Superior temporal gyrus (tissue), 1 donor: Measurements from ENCODE around the gene CAPZA1.

Experiments used
- DNase-seq: peaks from one replicate; pipeline ENCODE4 v3.0.0-alpha.2; 2016; ENCODE audit errors: extremely low spot score

Gene CAPZA1

DNA sequence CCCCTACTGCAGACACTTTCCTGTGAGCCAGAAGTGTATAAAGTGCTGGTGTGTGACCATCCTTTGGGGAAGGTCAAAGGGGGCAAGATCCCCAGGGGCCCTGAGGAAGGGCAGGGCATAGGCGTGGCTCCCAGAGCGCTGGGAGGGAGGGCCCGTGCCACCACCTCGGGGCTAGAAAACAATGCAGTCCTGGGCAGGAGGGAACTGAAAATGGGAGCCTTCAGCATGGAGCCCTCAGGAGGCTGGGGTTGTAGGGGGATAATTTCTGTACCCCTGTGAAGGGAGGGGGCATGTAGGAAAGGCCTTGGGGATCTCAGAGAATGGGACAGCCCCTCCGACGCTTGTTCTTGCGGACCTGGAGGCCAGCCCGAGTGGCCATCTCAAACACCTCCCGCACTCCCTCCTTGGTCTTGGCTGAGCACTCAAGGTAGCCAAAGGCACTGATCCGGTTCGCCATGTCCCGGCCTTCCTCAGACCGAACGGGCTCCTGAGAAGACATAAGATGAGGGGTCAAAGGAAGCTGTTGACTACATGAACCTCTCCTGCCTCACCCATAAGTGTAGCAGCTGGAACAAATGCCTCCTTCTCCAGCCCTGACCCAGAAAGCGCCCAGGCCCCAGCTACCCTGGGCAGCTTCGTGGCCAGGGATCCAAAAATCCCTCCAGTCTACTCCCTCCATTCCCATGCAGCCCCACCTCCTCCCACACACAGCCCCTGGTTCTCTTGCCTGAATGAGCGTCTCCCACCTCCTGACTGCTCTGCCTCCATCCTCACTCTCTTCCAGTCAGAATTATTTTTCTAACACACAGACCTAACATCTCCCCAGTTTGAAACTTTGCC lies 81.8 kb downstream of the CAPZA1 start:
- DNase-seq, result no peak

- DNase-seq, result no peak
Observed at GRCh38 chr1:112702067-112702395, 82.4 kb downstream of the CAPZA1 start.

GRCh38 chr1:112702420-112703261 lies 83.0 kb downstream of the CAPZA1 start:
- DNase-seq, result no peak

GRCh38 chr1:112703706-112704105 lies 84.1 kb downstream of the CAPZA1 start:
- DNase-seq, result no peak

DNA sequence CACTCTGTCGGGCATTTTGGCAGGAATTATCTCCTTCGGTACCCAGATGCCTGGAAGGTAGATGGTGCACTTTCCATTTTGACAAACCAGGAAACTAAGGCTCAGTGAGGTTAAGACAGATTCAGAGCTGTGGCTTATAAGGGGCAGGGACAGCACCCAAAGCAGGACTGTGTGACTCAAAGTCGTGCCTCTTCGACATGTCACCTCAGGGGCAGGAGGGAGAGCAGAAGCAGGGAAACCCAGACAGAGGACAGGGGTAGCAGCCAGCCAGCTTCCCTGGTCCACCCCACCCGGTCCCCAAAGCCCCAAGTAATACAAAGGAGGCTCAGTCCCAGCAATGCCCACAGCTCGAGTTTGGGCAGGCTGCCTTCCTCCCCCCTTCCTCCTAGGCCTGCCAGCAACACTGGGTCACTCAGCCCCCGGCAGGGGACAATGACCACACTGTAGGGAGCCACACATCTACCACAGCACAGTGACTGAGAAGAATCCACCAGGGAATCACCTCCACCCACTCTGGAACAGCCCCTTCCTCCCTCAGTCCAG lies 84.8 kb downstream of the CAPZA1 start:
- peak; percentile 86 for DNase-seq

- DNase-seq, result peak; percentile 19
Observed at GRCh38 chr1:112704934-112705627, 85.4 kb downstream of the CAPZA1 start.

- no peak for DNase-seq
Observed at GRCh38 chr1:112706505-112707220, 87.0 kb downstream of the CAPZA1 start, which contains the start of gene RHOC. RHOC (minus strand) TSS chr1:112707127; CDS start chr1:112703799, 3,328 bp downstream.

GRCh38 chr1:112707221-112708001 lies 87.8 kb downstream of the CAPZA1 start:
- DNase-seq, result peak; percentile 74

GRCh38 chr1:112708002-112708448 lies 88.4 kb downstream of the CAPZA1 start:
- DNase-seq, result no peak

- no peak for DNase-seq
Observed at GRCh38 chr1:112708489-112708888, 88.9 kb downstream of the CAPZA1 start.

GRCh38 chr1:112710159-112710558 lies 90.5 kb downstream of the CAPZA1 start:
- no peak for DNase-seq

- no peak for DNase-seq
Observed at GRCh38 chr1:112710586-112710985, 91.0 kb downstream of the CAPZA1 start.

- no peak for DNase-seq
Observed at GRCh38 chr1:112711041-112711440, 91.4 kb downstream of the CAPZA1 start.

DNA sequence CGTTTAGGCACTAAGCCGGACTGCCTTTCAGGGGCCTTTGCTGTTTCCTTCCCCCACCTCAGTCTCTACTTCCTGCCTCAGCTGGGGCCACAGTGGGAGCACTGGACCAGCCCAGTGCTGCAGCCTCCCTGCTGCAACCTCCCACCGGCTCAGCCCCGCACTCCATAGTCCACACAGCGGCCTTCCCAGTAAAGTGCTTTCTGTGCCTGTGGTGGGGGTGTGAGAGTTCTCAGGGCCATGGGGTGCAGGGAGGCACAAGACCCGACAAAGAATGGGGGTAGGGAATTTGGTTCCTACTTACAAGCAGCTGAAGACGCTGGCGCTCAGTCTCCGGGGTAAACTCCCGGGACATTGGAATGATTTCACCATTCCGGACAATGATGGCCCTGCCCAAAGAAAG lies 92.0 kb downstream of the CAPZA1 start:
- no peak for DNase-seq

DNA sequence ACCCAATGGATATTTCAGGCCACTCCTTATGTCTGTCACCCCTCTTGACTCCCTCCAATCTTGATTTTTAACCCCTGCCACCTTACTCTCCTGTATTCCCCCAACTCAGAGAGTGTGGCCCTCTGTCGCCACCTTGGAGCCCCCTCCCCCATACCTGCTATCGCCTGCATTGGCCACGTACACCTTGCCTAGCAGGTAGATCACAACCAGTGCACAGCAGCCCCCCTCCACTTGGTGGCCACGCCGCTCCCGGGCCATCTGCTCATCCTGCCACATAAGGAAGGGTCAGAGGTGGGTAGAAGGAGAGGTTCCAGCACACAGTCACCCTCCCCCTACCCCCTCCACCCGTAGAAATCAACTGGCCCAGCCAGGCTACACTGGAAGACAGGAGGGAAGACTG lies 92.6 kb downstream of the CAPZA1 start:
- DNase-seq, result no peak

- DNase-seq, result no peak
Observed at GRCh38 chr1:112712701-112713128, 93.1 kb downstream of the CAPZA1 start.

DNA sequence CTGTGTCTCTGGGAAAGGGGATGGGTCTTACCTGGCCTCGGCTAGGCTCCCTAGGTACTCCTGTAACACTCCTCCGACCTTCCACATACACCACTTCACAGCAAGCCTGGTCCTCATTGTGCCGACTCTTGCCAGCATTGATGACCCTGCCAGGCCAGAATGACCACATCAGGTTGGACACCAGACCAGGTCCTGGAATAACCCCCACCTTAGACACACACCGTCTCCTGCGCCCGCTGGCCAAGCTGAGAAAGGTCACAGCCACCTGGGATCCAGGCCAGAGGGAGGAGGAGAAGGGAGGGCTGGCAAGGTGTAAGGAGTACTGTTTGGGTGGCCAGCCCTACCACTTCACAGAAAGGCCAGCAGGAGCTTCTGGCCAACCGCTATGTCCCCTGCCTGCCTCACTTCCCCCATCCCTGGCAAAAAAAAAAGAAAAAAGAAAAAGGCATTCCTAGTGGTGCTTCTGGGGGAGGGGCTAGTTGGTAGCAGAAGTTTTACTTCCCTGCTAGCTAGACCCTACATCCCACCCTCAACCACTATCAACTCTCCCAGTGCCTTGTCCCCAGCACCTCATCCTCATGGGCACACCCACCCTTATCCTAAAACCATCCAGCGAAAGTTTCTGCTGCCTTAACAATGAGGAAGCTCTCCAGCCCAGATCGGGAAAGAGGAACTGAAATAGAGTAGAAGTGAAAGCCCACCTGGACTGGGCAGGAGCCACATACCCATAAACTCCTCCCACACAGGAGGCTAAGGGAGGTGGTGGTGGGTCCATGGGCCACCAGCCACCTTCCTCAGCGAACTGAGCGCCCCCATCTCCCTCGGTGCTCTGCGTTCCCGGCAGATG lies 94.1 kb downstream of the CAPZA1 start:
- no peak for DNase-seq

DNA sequence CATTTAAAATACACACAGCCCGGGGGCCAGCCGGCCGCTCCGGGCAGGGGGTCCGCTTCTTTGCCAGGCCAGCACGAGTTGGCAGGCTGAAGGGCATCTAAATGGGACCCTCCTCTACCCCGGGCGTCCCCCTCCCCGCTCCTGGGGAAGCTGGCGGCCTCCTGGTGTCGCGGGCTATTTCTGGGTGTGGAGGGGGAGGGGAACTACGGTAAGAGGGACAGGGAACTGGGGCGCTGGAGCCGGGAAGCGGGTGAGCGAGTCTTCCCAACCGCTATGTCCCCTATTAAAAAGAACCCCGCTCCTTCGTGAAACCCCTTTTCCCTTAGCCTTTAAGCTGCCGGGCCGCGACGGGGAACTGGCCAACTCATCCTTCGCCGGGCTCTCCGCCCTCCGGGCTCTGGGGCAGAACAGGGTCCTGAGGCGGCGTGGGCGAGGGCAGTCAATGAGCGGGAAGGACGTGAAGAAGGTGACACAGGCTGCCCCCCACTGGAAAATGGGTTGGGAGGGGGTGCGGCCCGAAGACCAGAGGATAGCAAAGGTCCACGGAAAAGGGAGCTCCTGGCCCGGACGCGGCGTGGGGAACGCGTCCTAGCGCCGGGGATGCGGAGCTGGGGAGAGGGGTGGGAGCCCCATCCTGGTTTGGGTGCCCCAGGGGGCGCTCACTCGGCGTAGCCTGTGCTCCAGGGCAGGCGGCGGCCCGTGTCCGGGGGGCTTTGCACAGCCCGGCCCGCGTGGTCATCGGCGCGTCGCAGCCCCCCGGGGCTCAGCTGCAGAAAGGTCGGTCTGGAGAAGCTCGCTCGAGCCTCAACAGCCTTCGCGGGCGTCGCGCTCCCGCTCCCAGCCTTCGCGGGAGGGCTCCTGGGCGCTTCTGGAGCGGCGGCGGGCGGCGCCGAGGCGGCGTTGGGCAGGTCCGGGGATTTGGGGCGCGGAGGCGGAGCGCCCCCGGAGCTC lies 95.0 kb downstream of the CAPZA1 start:
- DNase-seq, result no peak
